SK-N-SH (cell line): ENCODE measurements around the gene RHBG.

ENCODE experiments used
- EP300 ChIP-seq, 2 experiments: IDR thresholded peaks; 2 replicates each; pipeline versions ENCODE4 v1.4.0 to v1.6.1; 2012; ENCODE audit warnings: borderline replicate concordance in 1 of 2, low read depth in 1 of 2, low read length in 1 of 2
- GABPA ChIP-seq: IDR thresholded peaks from 2 replicates; pipeline ENCODE4 v1.4.0; 2012; ENCODE audit warnings: low read depth, mild to moderate bottlenecking
- RAD21 ChIP-seq: IDR thresholded peaks from 2 replicates; pipeline ENCODE4 v1.6.1; 2012; ENCODE audit warnings: mild to moderate bottlenecking, low read length
- REST ChIP-seq: IDR thresholded peaks from 2 replicates; pipeline ENCODE4 v1.6.1; 2012; ENCODE audit warnings: mild to moderate bottlenecking, low read depth, low read length, moderate library complexity
- SIN3A ChIP-seq: IDR thresholded peaks from 2 replicates; pipeline ENCODE4 v1.6.1; 2012; ENCODE audit warnings: low read depth, mild to moderate bottlenecking, low read length, moderate library complexity, borderline replicate concordance

- TF ChIP-seq GABPA (no peak), REST (no peak), EP300 (IDR thresholded peaks at IDR 0.05; ENCODE audit: borderline replicate concordance in 1 of 2, low read depth in 1 of 2, low read length in 1 of 2) (no peak), SIN3A (no peak), RAD21 (no peak)
Observed at GRCh38 chr1:156429313-156430060, 60.5 kb downstream of the RHBG start.
